NCI-H226 (cell line): ENCODE data around the gene SERPINA12.

ENCODE experiments used
- DNase-seq: peaks from one replicate; pipeline ENCODE4 v3.0.0-alpha.2; 2015

Gene SERPINA12

GRCh38 chr14:94509356-94509755, at the start of gene SERPINA12:
TSS of gene SERPINA12 (minus strand) at chr14:94509469. CDS start at chr14:94498397, 11,072 bp downstream.
- DNase-seq = no peak

DNA sequence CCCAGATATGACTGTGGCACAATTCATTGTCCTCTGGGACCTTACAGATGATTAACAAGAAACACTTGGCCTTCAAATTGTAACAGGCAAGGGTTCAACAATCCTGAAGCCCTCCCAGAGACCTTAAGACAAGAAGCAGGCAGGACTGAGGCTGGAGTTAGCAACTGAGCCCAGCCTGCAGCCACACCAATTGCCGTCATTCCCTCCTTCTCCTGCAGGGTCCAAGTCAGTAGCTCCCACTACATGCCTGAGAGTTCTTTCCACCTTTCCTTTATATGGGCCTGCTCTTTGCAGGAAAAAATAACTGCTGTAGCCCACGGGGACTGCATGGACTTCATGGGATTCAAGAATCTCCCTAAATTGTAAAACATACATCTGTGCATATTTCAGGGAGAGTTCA, 49.6 kb upstream of the SERPINA12 start:
- no peak for DNase-seq

DNA sequence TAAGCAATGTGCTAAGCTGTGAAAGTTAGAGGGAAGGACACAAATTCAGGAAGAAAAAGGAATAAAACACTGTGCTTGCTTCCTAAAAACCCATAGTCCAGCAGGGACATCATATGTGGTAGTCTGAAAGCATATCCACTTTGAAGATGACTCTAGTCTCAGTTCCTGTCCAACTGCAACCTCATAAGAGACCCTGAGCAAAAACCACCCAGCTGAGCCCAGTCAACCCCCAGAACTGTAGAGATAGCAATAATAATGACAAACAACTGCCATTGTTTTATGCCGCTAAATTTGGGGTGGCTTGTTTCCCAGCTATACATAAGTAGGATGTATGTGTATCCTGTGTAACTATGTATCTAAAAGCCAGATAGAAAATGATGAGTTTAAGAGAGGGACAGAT, 48.1 kb upstream of the SERPINA12 start:
- no peak for DNase-seq

DNA sequence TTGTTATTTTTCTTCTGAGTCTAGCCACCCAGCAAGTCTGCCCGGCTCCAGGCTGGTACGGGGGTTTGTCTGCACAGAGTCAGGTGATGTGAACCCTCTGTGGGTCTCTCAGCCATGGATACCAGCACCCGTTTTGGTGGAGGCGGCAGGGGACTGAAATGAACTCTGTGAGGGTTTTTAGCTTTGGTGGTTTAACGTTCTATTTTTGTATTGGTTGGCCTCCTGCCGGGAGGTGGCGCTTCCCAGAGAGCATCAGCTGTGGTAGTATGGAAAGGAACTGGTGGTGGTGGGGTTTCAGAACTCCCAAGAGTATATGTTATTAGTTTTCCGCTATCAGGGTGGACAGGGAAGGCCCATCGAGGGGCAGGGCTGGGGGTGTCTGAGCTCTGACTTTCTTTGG, 46.7 kb upstream of the SERPINA12 start:
- DNase-seq = no peak

GRCh38 chr14:94550041-94550440, 40.8 kb upstream of the SERPINA12 start:
- no peak for DNase-seq

- no peak for DNase-seq
Measured at GRCh38 chr14:94548999-94549985, 40.0 kb upstream of the SERPINA12 start.

- DNase-seq = no peak
Measured at GRCh38 chr14:94548131-94548998, 39.1 kb upstream of the SERPINA12 start.

- DNase-seq = no peak
Measured at GRCh38 chr14:94547726-94548125, 38.5 kb upstream of the SERPINA12 start.

DNA sequence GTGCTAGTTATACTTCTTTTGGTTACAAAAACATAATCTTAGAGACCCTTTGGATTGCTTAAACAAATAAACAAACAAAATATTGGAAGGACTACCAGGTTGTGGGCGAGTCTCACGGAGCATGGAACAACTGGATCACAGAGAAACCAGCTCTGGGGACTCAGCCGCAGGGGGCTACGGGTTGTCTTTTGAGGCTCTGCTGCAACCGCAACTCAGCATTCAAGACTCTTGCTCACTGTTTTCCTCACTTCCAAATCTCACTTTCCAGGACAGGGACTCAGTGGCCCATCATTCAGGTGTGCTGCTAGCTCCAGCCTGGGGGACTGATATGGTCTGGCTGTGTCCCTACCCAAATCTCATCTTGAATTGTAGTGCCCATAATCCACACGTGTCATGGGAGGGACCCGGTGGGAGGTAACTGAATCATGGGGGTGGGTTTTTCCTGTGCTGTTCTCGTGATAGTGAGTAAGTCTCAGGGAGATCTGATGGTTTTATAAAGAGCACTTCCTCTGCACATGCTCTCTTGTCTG, 37.9 kb upstream of the SERPINA12 start:
- DNase-seq = no peak

DNA sequence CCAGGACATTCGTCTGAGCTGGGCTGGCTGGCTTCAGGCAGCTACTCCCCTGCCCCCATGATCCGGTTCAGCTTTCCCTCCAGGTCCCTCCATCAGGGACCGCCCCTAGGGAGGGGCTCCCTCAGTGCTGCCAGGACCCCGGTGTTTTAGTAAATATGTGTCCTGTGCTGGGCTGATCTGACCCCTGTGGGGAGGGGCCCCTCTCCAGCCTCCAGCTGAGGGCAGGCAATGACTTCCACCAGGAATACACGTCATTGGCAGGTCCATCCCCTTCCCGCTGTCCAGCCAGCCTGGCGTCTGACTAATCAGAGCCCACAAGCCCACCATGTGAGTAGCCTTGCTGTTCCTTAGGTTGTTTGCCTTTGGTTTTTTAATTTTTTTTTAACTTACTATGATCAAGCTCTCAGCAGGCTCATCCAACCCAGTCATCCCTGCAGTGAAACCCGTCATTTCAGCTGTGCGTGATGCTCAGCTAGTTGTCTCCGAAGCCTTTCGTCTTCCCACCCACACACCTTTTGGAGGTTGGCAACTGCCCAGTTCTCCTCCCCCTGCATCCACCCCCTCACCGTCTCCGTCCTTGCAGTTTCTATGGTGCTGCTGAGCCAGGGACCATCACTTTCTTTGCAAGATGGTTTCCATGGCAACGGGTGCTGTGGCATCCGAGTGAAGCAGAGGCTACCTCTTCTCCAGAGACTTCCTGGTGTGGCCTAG, 36.0 kb upstream of the SERPINA12 start:
- DNase-seq = no peak

DNA sequence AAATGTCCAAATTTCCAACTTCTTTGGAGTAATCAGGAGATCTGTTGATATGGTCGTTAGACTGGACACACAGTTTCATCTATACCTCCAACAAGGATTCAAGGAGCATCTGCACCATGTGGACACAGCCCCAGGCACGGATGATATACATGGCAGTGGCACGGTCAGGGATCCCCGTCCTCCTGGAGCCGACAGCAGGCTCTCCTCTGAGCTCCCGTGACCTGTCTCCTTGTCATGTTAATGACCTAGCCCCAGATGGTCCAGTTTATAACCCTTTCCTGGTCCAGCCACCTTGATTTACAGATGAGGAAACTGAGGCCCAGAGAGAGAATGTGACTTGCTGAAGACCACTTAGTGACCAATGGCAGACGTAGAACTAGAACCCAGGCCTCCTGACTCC, 35.5 kb upstream of the SERPINA12 start:
- no peak for DNase-seq

DNA sequence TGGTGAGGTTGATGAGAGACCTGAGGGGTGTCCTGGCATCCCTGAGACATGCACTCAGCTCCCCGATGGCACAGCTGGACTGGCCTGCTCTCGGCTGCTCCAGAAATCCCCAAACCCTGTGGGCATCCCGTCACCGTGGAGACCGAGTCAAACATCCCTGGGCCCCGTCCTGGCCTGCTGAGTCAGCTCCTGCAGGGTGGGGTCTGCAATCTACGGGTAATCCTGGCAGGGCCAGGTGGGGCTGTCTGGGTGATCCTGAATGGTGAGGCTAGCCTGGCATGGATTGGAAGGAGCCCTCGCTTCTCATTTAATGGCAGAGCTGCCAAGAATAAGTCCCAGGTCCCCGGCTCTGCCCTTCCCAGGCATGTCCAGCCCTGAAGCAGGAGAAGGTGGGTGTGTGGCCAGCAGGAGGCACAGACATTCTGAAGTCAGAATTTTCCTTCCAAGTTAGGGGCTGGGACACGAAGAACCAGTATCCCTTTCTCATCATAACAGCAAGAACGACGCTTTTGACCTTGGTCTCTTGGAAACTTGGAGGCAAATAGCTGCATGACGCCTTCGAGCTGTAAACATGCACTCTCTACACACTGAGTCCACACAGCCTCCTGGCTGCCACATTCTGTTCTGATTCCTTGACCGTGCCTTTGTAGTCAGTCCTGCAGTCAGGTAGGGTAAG, 34.3 kb upstream of the SERPINA12 start:
- DNase-seq = no peak

GRCh38 chr14:94542811-94543440, 33.7 kb upstream of the SERPINA12 start:
- no peak for DNase-seq

DNA sequence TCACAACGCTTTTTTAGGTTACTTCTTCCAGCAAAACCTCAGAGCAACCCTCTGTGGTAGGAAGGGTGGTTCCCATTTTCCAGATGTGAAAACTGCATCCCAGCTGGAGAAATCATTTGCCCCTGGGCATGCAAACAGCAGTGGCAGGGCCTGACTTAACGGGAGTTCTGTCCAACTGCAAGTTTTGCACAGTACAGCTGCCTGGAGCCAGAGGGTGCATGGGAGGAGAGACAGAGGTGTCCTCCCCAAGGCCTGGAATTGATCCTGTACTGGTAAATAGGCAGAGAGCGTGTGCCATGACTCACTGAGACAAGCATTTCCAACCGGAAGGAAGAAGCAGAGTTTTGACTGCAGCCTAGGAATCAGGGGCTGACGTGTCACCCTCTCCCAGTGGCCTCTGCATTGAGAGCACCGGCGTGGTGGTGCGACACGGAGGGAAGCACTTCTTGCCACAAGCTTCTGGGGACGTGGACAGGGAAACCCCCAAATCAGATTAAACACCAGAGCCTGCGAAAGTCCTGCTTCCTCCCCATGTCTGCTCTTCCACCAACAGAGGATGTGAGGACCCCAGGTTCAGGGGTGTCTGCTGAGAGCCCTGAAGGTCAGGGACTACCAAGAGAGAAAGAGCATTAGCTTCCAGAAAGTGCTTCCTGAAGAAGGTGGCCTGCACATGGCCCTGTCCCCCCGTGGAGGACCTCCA, 33.0 kb upstream of the SERPINA12 start:
- DNase-seq = no peak

DNA sequence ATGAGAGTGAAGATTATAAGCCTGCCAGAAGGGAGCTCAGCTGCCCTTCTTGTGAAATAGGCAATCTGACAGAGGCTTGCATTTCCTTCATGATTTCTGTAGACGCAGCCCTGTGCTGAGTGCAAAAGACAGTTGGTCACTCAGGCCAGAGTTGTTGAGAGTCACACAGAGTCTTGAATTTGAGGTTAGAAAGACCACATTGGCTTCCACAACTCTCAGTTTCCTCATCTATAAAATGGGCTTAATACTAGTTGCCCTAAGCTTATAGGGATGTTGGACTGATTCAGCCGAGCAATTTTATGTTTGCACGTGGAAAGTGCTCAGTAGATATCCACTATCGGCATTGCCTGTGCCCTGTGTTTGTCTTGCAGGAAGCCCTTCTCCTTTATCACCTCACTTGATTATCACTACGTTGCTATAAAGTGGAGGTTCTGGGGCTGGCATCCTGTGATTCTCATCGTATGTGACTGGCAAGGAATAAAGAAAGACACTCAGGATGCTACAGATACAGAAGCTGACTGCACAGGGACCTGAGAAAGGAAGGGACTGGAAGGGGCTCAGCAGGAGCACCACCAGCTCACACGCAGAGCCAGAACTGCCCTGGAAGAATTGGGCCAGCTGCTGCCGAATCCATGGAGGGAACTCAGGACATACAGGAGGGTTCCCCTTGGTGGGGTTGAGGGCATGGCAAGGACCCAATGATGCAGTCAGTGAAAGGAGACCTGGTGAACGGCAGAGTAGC, 32.1 kb upstream of the SERPINA12 start:
- DNase-seq = no peak

DNA sequence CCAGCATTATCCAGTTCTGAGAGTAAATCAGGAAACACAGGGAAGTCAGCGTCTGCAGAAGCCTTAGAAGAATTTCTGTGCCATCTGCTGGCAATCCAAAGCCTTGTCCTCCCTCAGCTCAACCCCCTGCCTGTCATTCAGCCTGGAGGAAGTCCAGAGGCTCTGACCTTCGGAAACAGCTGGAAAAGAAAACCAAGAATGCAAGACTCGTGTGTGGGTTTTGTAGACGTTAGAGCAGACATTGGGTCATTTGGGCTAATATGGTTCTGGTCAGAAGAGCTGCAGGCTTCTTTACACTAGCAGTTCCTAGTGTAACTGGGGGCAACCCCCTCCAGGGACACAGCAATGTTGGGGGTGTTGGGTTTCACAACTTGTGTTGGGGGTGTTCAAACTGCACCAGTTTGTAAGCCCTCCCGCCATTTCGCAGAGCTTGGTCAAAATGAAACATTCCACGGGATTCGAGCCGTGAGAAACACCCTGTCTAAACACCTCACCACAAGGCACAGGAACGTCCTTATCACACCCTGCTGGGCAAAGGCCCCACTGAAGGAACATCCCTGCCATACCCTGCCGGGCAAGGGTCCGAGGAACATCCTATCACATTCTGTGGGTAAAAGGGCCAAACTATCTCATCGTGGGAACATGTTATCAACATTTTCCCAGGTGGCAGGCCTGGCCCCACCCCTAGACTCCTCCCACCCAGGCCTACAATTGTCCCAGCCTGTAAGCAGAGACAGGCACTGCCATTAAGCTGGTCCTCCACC, 30.9 kb upstream of the SERPINA12 start:
- no peak for DNase-seq

DNA sequence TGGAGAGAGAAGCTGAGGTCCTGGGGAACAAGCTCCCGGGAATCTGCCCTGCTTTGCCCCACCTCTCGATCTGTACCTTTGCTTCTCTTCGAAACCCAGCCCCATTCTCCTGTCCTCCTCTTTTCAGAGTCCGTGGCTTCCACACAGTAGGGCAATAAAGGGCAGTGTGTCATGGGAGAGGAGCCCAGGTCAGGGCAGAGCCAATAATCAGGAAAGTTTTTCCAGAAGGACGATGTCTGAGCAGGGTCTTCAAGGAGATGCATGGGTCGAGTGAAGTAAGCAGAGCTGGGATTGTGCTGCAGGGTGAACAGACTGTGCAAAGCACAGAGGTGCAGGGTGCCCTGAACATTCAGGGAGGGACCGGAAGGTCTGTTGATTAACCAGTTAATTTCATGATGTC, 29.9 kb upstream of the SERPINA12 start:
- DNase-seq = no peak

GRCh38 chr14:94538070-94538740, 28.9 kb upstream of the SERPINA12 start:
- DNase-seq = no peak

DNA sequence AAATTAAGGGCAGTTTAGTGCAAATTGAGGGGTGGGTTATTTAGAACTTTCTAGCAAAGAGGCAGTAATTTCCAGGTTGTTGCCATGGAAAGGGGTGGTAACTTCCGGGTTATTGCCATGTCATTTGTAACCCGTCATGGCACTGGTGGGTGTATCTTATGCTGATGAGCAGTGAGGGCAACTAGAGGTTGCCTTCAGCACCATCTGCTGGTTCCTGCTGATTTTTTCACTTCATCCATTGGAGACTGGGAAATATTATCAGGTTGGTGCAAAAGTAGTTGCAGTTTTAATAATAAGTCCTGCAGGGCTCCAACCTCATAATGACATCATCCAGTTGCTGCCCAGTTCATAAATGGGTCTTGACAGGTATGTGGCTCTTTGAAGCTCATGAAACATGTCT, 27.6 kb upstream of the SERPINA12 start:
- no peak for DNase-seq
